Hepatocyte (in vitro differentiated cells): ENCODE results near the gene LEKR1.

Experiments used
- CTCF ChIP-seq: fragments of 200-600 bp; sonication (generic); IDR thresholded peaks from 2 replicates; pipeline ENCODE4 v1.5.1; 2016; ENCODE audit warnings: antibody characterized with exemption, mild to moderate bottlenecking; ENCODE audit not compliant: poor library complexity
- EZH2 ChIP-seq: fragments of 200-600 bp; sonication (generic); IDR thresholded peaks from 2 replicates; pipeline ENCODE4 v1.6.1; 2016; ENCODE audit warnings: antibody characterized with exemption, mild to moderate bottlenecking, borderline replicate concordance
- EZH2phosphoT487 ChIP-seq: fragments of 200-600 bp; sonication (generic); IDR thresholded peaks from one replicate; pipeline ENCODE4 v1.6.1; 2018; ENCODE audit warnings: antibody characterized with exemption, mild to moderate bottlenecking, low read depth, moderate library complexity; ENCODE audit not compliant: unreplicated experiment, severe bottlenecking

- no peak for TF ChIP-seq CTCF
- TF ChIP-seq EZH2phosphoT487: no peak
- TF ChIP-seq EZH2: no peak
These were observed 131.6 kb downstream of the LEKR1 start for GRCh38 chr3:156957715-156958114.
